Suprapubic skin (tissue), 4 donors: Measurements from ENCODE around the gene CHN2. TPM values are rescaled to one million over a fixed set of nuclear protein-coding genes. Genes with fewer than 3 reads are reported as not detected.

Experiments used
- DNase-seq, 2 donors: peaks; one replicate each; pipeline ENCODE4 v3.0.0-alpha.2; 2019; ENCODE audit warnings: low spot score in 2 of 2
- H3K27ac ChIP-seq: fragments of 200-600 bp; sonication (generic); one replicate; pipeline ENCODE4 v1.5.1; 2019
- H3K27me3 ChIP-seq: fragments of 200-600 bp; sonication (generic); one replicate; pipeline ENCODE4 v1.5.1; 2019
- H3K36me3 ChIP-seq: fragments of 200-600 bp; sonication (generic); one replicate; pipeline ENCODE4 v1.5.1; 2019
- H3K4me1 ChIP-seq: fragments of 200-600 bp; sonication (generic); one replicate; pipeline ENCODE4 v1.5.1; 2019
- H3K4me3 ChIP-seq: fragments of 200-600 bp; sonication (generic); one replicate; pipeline ENCODE4 v1.5.1; 2019; ENCODE audit warnings: mild to moderate bottlenecking
- H3K9me3 ChIP-seq: fragments of 200-600 bp; sonication (generic); one replicate; pipeline ENCODE4 v1.5.1; 2019
- CTCF ChIP-seq, 2 donors: fragments of 200-600 bp in 1 of 2; fragments of 450-650 bp in 1 of 2; sonication (generic) in 1 of 2; IDR thresholded peaks; one replicate each; pipeline ENCODE4 v1.5.1; 2016 to 2019; ENCODE audit warnings: antibody characterized with exemption in 2 of 2, mild to moderate bottlenecking in 1 of 2, moderate library complexity in 1 of 2
- EP300 ChIP-seq: sonication (generic); formaldehyde crosslinking; IDR thresholded peaks from one replicate; pipeline ENCODE4 v1.6.1; 2017; ENCODE audit warnings: antibody characterized with exemption
- POLR2A ChIP-seq, 2 donors: fragments of 450-650 bp; IDR thresholded peaks; one replicate each; pipeline ENCODE4 v1.6.1; 2017; ENCODE audit warnings: antibody characterized with exemption in 2 of 2, mild to moderate bottlenecking in 2 of 2, moderate library complexity in 2 of 2
- POLR2AphosphoS5 ChIP-seq, 3 donors: sonication (generic); formaldehyde crosslinking; IDR thresholded peaks; one replicate each; pipeline ENCODE4 v1.6.1; 2017; ENCODE audit warnings: antibody characterized with exemption in 3 of 3
- WGBS: methylation state at CpG from one replicate; pipeline ENCODE4 v1.1.5; 2018; 5-methylcytosine and 5-hydroxymethylcytosine counted together
- total RNA-seq, 4 donors: library from RNA; depleted of rRNA; stranded (reverse); fragments of >200 nt; gene quantifications; one replicate each; pipeline ENCODE4 v1.1.0, GENCODE V29; 2016

The CHN2 gene
- total RNA-seq, 4 donors from 2014 or later = 3.3 to 9.6 (median 6.2) TPM

GRCh38 chr7:29217113-29217512 lies 22.5 kb downstream of the CHN2 start:
- Histone ChIP-seq H3K4me1 (peaks cover 4% of the 10 kb centered on the region), H3K9me3 (no peaks in the 10 kb centered on the region), H3K27me3 (no peaks in the 10 kb centered on the region), H3K36me3 (no peaks in the 10 kb centered on the region), H3K27ac (no peak overlapping the region), H3K4me3 (no peak overlapping the region)
- WGBS = 80% methylated on average over 2 of the region's 2 CpGs
- TF ChIP-seq CTCF (IDR thresholded peaks at IDR 0.05) = no peak
- no peak for TF ChIP-seq EP300
- TF ChIP-seq POLR2AphosphoS5 (IDR thresholded peaks at IDR 0.05) = no peak
- TF ChIP-seq POLR2A (IDR thresholded peaks at IDR 0.05) = no peak
- no peak for DNase-seq

- DNase-seq = no peak
- Histone ChIP-seq H3K9me3 (no peaks in the 10 kb centered on the region), H3K4me1 (no peaks in the 10 kb centered on the region), H3K4me3 (no peak overlapping the region), H3K27me3 (no peaks in the 10 kb centered on the region), H3K36me3 (no peaks in the 10 kb centered on the region), H3K27ac (no peak overlapping the region)
- TF ChIP-seq EP300 (no peak), CTCF (IDR thresholded peaks at IDR 0.05) (no peak), POLR2A (IDR thresholded peaks at IDR 0.05) (no peak), POLR2AphosphoS5 (IDR thresholded peaks at IDR 0.05) (no peak)
- 76% methylated on average over 1 of the region's 1 CpG for WGBS
Observed at GRCh38 chr7:29224726-29225125, 30.2 kb downstream of the CHN2 start.

- H3K9me3 ChIP-seq = no peaks in the 10 kb centered on the region
- H3K27me3 ChIP-seq = no peaks in the 10 kb centered on the region
- H3K36me3 ChIP-seq = no peaks in the 10 kb centered on the region
- DNase-seq = no peak
- no peak for TF ChIP-seq POLR2A (IDR thresholded peaks at IDR 0.05)
- TF ChIP-seq EP300 = no peak
- TF ChIP-seq CTCF (IDR thresholded peaks at IDR 0.05) = no peak
- TF ChIP-seq POLR2AphosphoS5 (IDR thresholded peaks at IDR 0.05) = no peak
- no peaks in the 10 kb centered on the region for H3K4me1 ChIP-seq
- 86% methylated on average over 11 of the region's 11 CpGs for WGBS
- H3K27ac ChIP-seq = no peak overlapping the region
- no peak overlapping the region for H3K4me3 ChIP-seq
Observed at GRCh38 chr7:29228289-29229011, 33.9 kb downstream of the CHN2 start.

GRCh38 chr7:29229066-29229465 lies 34.5 kb downstream of the CHN2 start:
- WGBS = 92% methylated on average over 2 of the region's 2 CpGs
- no peak for TF ChIP-seq POLR2AphosphoS5 (IDR thresholded peaks at IDR 0.05)
- TF ChIP-seq CTCF (IDR thresholded peaks at IDR 0.05) = no peak
- no peak for TF ChIP-seq POLR2A (IDR thresholded peaks at IDR 0.05)
- no peak for TF ChIP-seq EP300
- Histone ChIP-seq H3K36me3 (no peaks in the 10 kb centered on the region), H3K4me3 (no peak overlapping the region), H3K9me3 (no peaks in the 10 kb centered on the region), H3K27me3 (no peaks in the 10 kb centered on the region), H3K27ac (no peak overlapping the region), H3K4me1 (no peaks in the 10 kb centered on the region)
- no peak for DNase-seq

- H3K27ac ChIP-seq = no peak overlapping the region
- 87% methylated on average over 3 of the region's 3 CpGs for WGBS
- no peaks in the 10 kb centered on the region for H3K27me3 ChIP-seq
- H3K9me3 ChIP-seq = no peaks in the 10 kb centered on the region
- TF ChIP-seq EP300 (no peak), POLR2AphosphoS5 (IDR thresholded peaks at IDR 0.05) (no peak), POLR2A (IDR thresholded peaks at IDR 0.05) (no peak), CTCF (IDR thresholded peaks at IDR 0.05) (no peak)
- DNase-seq = no peak
- no peak overlapping the region for H3K4me3 ChIP-seq
- no peaks in the 10 kb centered on the region for H3K36me3 ChIP-seq
- no peaks in the 10 kb centered on the region for H3K4me1 ChIP-seq
Observed at GRCh38 chr7:29229946-29230345, 35.4 kb downstream of the CHN2 start.
